ENCODE results near the gene HAUS6. TPM values are rescaled to one million over a fixed set of nuclear protein-coding genes. Genes with fewer than 3 reads are reported as not detected.

Gene HAUS6
- total and polyA plus RNA-seq, 11 donors, result 1.7 to 8.8 (median 5.9) TPM

DNA sequence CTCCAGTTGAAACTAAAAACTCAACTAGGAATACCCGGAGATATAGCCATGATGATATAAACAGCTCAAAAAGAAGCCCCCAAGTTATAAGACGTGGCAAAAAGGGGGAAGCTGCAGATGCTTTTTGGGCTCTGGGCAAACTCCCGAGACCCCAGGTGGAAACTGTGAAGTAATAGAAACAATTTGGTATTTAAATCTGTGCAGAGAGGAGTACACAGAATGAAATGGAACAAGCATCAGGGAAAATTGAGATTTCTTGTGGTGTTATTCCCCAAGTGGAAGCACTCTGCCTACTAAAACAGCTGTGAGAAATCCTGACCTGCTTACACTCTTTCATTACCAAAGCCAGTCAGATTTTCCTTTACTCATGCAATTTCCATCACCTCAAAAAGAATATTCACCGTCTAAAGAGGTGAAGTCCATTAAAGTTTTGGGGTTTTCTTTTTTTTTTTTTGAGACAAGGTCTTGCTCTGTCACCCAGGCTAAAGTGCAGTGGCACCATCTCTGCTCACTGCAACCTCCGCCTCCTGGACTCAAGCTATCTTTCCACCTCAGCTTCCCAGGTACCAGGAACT, 93.2 kb downstream of the HAUS6 start:
- Histone ChIP-seq H3K4me3 (no peak overlapping the region), H3K36me3 (no peaks in the 10 kb centered on the region), H3K4me1 (peaks cover 0 to 6% (median 0%) of the 10 kb centered on the region in 12 donors), H3K27me3 (no peaks in the 10 kb centered on the region), H3K9me3 (no peaks in the 10 kb centered on the region), H3K27ac (no peak overlapping the region)
- TF ChIP-seq, protein P1, sequence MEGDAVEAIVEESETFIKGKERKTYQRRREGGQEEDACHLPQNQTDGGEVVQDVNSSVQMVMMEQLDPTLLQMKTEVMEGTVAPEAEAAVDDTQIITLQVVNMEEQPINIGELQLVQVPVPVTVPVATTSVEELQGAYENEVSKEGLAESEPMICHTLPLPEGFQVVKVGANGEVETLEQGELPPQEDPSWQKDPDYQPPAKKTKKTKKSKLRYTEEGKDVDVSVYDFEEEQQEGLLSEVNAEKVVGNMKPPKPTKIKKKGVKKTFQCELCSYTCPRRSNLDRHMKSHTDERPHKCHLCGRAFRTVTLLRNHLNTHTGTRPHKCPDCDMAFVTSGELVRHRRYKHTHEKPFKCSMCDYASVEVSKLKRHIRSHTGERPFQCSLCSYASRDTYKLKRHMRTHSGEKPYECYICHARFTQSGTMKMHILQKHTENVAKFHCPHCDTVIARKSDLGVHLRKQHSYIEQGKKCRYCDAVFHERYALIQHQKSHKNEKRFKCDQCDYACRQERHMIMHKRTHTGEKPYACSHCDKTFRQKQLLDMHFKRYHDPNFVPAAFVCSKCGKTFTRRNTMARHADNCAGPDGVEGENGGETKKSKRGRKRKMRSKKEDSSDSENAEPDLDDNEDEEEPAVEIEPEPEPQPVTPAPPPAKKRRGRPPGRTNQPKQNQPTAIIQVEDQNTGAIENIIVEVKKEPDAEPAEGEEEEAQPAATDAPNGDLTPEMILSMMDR (IDR thresholded peaks at IDR 0.05), result no peak
- no peak for TF ChIP-seq POLR2A (IDR thresholded peaks at IDR 0.05)
- DNase-seq, result no peak
- WGBS, 4 donors, result 81 to 85% (median 83%) methylated on average over 5 of the region's 5 CpGs
- no peak for ATAC-seq
- intact Hi-C loops (cut with DNase I), result no loop called here

Other genes starting within 250 kb of the HAUS6 start
- under 1 TPM in 3 of 9 donors, not detected in 6; 0.09 to 0.21 (median 0.11) TPM for gene SAXO1, start 69.7 kb downstream of the HAUS6 start, total RNA-seq
- gene SAXO1, start 69.7 kb downstream of the HAUS6 start, polyA plus RNA-seq, result not detected
- 10 to 100 TPM; 60.1 to 93.3 (median 83.6) TPM for gene RRAGA, start 53.5 kb downstream of the HAUS6 start, total RNA-seq
- 100 to 1,000 TPM in 1 of 2 donors, 10 to 100 TPM in 1; 47.1 to 107 TPM for gene RRAGA, start 53.5 kb downstream of the HAUS6 start, polyA plus RNA-seq
- gene PLIN2, start 24.6 kb upstream of the HAUS6 start, total RNA-seq, result 100 to 1,000 TPM in 5 of 9 donors, 10 to 100 TPM in 4; 42.4 to 538 (median 115) TPM
- gene PLIN2, start 24.6 kb upstream of the HAUS6 start, polyA plus RNA-seq, result 100 to 1,000 TPM in 1 of 2 donors, 10 to 100 TPM in 1; 57.8 to 557 TPM
- gene DENND4C, start 127.8 kb upstream of the HAUS6 start, total RNA-seq, result 10 to 100 TPM; 19.4 to 36.9 (median 24.5) TPM
- 1 to 10 TPM; 5.4 to 9.9 TPM for gene DENND4C, start 127.8 kb upstream of the HAUS6 start, polyA plus RNA-seq